Skeletal muscle satellite cell (primary cell): ENCODE data around the gene ACVR1B.

Source experiments
- H3K27me3 ChIP-seq: 2 replicates; pipeline ENCODE4 v1.7.0; 2013; ENCODE audit warnings: low read length; ENCODE audit not compliant: control insufficient read depth, insufficient read depth
- H3K36me3 ChIP-seq: 2 replicates; pipeline ENCODE4 v1.7.0; 2013; ENCODE audit warnings: mild to moderate bottlenecking, control low read depth, low read length; ENCODE audit not compliant: insufficient read depth
- H3K4me1 ChIP-seq: 2 replicates; pipeline ENCODE4 v1.7.0; 2013; ENCODE audit warnings: low read length; ENCODE audit not compliant: control insufficient read depth, insufficient read depth
- H3K4me2 ChIP-seq: 2 replicates; pipeline ENCODE4 v1.7.0; 2013; ENCODE audit warnings: mild to moderate bottlenecking, low read length
- H3K4me3 ChIP-seq: 2 replicates; pipeline ENCODE4 v1.7.0; 2013; ENCODE audit warnings: low read length
- H3K9ac ChIP-seq: 2 replicates; pipeline ENCODE4 v1.7.0; 2013; ENCODE audit warnings: mild to moderate bottlenecking, low read depth, low read length, moderate library complexity
- H3K9me3 ChIP-seq: replicated peaks from 2 replicates; pipeline ENCODE4 v1.7.0; 2013; ENCODE audit warnings: mild to moderate bottlenecking, control low read depth, low read length

The ACVR1B gene

GRCh38 chr12:51960890-51961289, 9.4 kb downstream of the ACVR1B start:
- Histone ChIP-seq H3K4me3 (no peak overlapping the region), H3K4me2 (no peak overlapping the region), H3K27me3 (no peaks in the 10 kb centered on the region), H3K36me3 (peaks cover 3% of the 10 kb centered on the region), H3K9me3 (no peaks in the 10 kb centered on the region), H3K4me1 (peaks cover 6% of the 10 kb centered on the region), H3K9ac (no peak overlapping the region)

GRCh38 chr12:51961834-51962233, 10.3 kb downstream of the ACVR1B start:
- no peak overlapping the region for H3K4me2 ChIP-seq
- H3K36me3 ChIP-seq: peaks cover 3% of the 10 kb centered on the region
- H3K27me3 ChIP-seq: no peaks in the 10 kb centered on the region
- H3K9me3 ChIP-seq: no peaks in the 10 kb centered on the region
- peaks cover 6% of the 10 kb centered on the region for H3K4me1 ChIP-seq
- H3K9ac ChIP-seq: no peak overlapping the region
- no peak overlapping the region for H3K4me3 ChIP-seq

- Histone ChIP-seq H3K27me3 (no peaks in the 10 kb centered on the region), H3K9me3 (no peaks in the 10 kb centered on the region), H3K4me1 (peaks cover 6% of the 10 kb centered on the region), H3K9ac (no peak overlapping the region), H3K4me3 (no peak overlapping the region), H3K4me2 (no peak overlapping the region), H3K36me3 (peaks cover 3% of the 10 kb centered on the region)
Observed at GRCh38 chr12:51962737-51963136, 11.2 kb downstream of the ACVR1B start.

- H3K27me3 ChIP-seq: no peaks in the 10 kb centered on the region
- peaks cover 6% of the 10 kb centered on the region for H3K4me1 ChIP-seq
- H3K4me2 ChIP-seq: no peak overlapping the region
Observed at GRCh38 chr12:51963477-51963876, 12.0 kb downstream of the ACVR1B start.

GRCh38 chr12:51969643-51970042, 18.1 kb downstream of the ACVR1B start:
- Histone ChIP-seq H3K9me3 (no peaks in the 10 kb centered on the region), H3K36me3 (no peaks in the 10 kb centered on the region), H3K4me1 (peaks cover 41% of the 10 kb centered on the region), H3K27me3 (no peaks in the 10 kb centered on the region), H3K9ac (no peak overlapping the region), H3K4me2 (no peak overlapping the region), H3K4me3 (no peak overlapping the region)

More at GRCh38 chr12:51963477-51963876, 12.0 kb downstream of the ACVR1B start:
- no peak overlapping the region for H3K4me3 ChIP-seq
- peaks cover 3% of the 10 kb centered on the region for H3K36me3 ChIP-seq
- no peak overlapping the region for H3K9ac ChIP-seq
- no peaks in the 10 kb centered on the region for H3K9me3 ChIP-seq

- Histone ChIP-seq H3K27me3 (no peaks in the 10 kb centered on the region), H3K9ac (no peak overlapping the region), H3K4me3 (no peak overlapping the region), H3K4me1 (peaks cover 47% of the 10 kb centered on the region), H3K36me3 (peaks cover 7% of the 10 kb centered on the region), H3K9me3 (no peaks in the 10 kb centered on the region), H3K4me2 (peak overlapping the region; percentile 51)
Observed at GRCh38 chr12:51970904-51971646, 19.6 kb downstream of the ACVR1B start.

GRCh38 chr12:51971679-51972421, 20.4 kb downstream of the ACVR1B start:
- no peak overlapping the region for H3K9ac ChIP-seq
- H3K4me1 ChIP-seq: peaks cover 47% of the 10 kb centered on the region
- H3K4me3 ChIP-seq: no peak overlapping the region

GRCh38 chr12:51972422-51972812, 20.9 kb downstream of the ACVR1B start:
- peak overlapping the region; percentile 51 for H3K4me2 ChIP-seq
- H3K9ac ChIP-seq: no peak overlapping the region
- H3K4me1 ChIP-seq: peaks cover 47% of the 10 kb centered on the region
- H3K36me3 ChIP-seq: peaks cover 20% of the 10 kb centered on the region
- no peaks in the 10 kb centered on the region for H3K27me3 ChIP-seq
- H3K9me3 ChIP-seq: no peaks in the 10 kb centered on the region
- H3K4me3 ChIP-seq: no peak overlapping the region

More at GRCh38 chr12:51971679-51972421, 20.4 kb downstream of the ACVR1B start:
- H3K9me3 ChIP-seq: no peaks in the 10 kb centered on the region
- H3K27me3 ChIP-seq: no peaks in the 10 kb centered on the region
- H3K4me2 ChIP-seq: peak overlapping the region; percentile 51
- H3K36me3 ChIP-seq: peaks cover 15% of the 10 kb centered on the region

GRCh38 chr12:51972849-51973273, 21.4 kb downstream of the ACVR1B start:
- H3K4me2 ChIP-seq: peak overlapping the region; percentile 29
- no peak overlapping the region for H3K4me3 ChIP-seq
- H3K9me3 ChIP-seq: no peaks in the 10 kb centered on the region
- no peaks in the 10 kb centered on the region for H3K27me3 ChIP-seq
- H3K9ac ChIP-seq: no peak overlapping the region
- H3K36me3 ChIP-seq: peaks cover 24% of the 10 kb centered on the region
- peaks cover 47% of the 10 kb centered on the region for H3K4me1 ChIP-seq

GRCh38 chr12:51973560-51973959, 22.1 kb downstream of the ACVR1B start:
- no peaks in the 10 kb centered on the region for H3K9me3 ChIP-seq
- no peak overlapping the region for H3K4me2 ChIP-seq
- peaks cover 47% of the 10 kb centered on the region for H3K4me1 ChIP-seq
- H3K36me3 ChIP-seq: peaks cover 28% of the 10 kb centered on the region
- no peaks in the 10 kb centered on the region for H3K27me3 ChIP-seq
- no peak overlapping the region for H3K9ac ChIP-seq
- H3K4me3 ChIP-seq: no peak overlapping the region

GRCh38 chr12:51974646-51975045, 23.1 kb downstream of the ACVR1B start:
- no peak overlapping the region for H3K9ac ChIP-seq
- no peaks in the 10 kb centered on the region for H3K27me3 ChIP-seq
- no peak overlapping the region for H3K4me3 ChIP-seq
- no peaks in the 10 kb centered on the region for H3K9me3 ChIP-seq
- H3K4me1 ChIP-seq: peaks cover 50% of the 10 kb centered on the region
- H3K36me3 ChIP-seq: peaks cover 28% of the 10 kb centered on the region
- no peak overlapping the region for H3K4me2 ChIP-seq
